Measurements from ENCODE around the gene NXPH1.

NXPH1 gene

DNA sequence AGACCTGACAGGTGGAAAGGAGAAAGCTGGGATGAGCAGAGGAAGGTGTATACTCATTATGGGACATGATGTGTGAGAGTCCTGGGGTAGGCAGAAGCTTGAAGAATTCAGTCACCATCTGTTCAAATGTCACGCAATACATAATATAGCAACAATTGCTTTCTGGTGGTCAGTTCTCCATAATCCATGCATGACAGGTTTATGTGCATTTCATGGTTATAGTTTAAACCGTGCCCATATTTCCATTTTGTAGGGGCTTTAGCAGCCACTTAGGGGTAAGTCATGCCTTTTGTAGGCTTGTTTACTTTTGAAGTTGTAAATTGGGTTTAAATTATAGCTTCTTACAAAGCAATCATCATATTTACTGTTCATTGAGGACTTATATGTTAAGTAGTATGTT lies 158.8 kb downstream of the NXPH1 start:
- TF ChIP-seq, protein P1, sequence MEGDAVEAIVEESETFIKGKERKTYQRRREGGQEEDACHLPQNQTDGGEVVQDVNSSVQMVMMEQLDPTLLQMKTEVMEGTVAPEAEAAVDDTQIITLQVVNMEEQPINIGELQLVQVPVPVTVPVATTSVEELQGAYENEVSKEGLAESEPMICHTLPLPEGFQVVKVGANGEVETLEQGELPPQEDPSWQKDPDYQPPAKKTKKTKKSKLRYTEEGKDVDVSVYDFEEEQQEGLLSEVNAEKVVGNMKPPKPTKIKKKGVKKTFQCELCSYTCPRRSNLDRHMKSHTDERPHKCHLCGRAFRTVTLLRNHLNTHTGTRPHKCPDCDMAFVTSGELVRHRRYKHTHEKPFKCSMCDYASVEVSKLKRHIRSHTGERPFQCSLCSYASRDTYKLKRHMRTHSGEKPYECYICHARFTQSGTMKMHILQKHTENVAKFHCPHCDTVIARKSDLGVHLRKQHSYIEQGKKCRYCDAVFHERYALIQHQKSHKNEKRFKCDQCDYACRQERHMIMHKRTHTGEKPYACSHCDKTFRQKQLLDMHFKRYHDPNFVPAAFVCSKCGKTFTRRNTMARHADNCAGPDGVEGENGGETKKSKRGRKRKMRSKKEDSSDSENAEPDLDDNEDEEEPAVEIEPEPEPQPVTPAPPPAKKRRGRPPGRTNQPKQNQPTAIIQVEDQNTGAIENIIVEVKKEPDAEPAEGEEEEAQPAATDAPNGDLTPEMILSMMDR (IDR thresholded peaks at IDR 0.05; ENCODE audit: unreplicated experiment in 3 of 3) = no peak
- no peaks in the 10 kb centered on the region for H3K27me3 Mint-ChIP-seq (ENCODE audit: low read depth)
- no peak overlapping the region for H3K4me3 Mint-ChIP-seq
- peaks cover 16% of the 10 kb centered on the region for H3K4me1 Mint-ChIP-seq
- H3K27ac Mint-ChIP-seq = no peak overlapping the region
- H3K36me3 Mint-ChIP-seq (ENCODE audit: low read depth) = no peaks in the 10 kb centered on the region
- H3K9me3 Mint-ChIP-seq = no peaks in the 10 kb centered on the region

DNA sequence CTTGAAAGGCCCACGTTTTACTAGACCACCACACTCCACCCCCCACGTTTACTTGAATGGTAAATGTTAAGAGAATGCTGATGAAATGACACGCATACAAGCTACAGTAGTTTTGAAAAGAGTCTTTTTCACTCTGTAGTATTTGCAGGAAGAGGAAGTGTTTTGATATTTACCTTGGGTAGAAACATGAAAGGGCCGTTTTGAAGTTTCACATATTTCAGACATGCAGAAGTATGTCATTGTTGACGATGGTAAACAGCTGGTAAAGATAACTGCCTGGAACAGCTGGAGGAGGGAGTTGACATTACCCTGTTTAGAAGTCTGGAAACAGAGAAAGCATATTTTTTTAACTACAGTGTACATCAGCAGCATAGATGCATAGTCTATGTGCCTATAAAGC lies 160.7 kb downstream of the NXPH1 start:
- TF ChIP-seq, protein P1 (IDR thresholded peaks at IDR 0.05; ENCODE audit: unreplicated experiment in 3 of 3) = no peak
- Mint-ChIP-seq H3K4me3 (no peak overlapping the region), H3K36me3 (ENCODE audit: low read depth) (no peaks in the 10 kb centered on the region), H3K4me1 (peaks cover 16% of the 10 kb centered on the region), H3K27me3 (ENCODE audit: low read depth) (no peaks in the 10 kb centered on the region), H3K9me3 (no peaks in the 10 kb centered on the region), H3K27ac (no peak overlapping the region)

DNA sequence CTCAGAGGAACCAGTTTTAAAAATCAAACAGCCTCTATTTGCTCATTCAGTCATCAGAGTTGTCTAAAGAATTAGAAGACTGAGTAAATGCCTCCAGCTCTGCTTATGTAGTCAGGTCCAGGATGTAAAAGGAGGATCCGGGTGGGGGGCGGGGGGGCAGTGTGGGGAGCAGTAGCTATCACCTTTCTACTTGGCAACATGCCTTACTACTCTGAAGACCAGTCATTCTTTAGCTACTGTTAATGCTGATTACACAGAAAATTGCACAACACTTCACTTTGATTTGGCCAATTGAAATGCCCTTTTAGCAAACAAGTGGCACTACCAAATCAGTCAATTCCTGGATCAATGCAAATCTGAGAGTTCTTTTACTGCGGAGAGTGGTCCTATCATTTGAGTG lies 164.2 kb downstream of the NXPH1 start:
- Mint-ChIP-seq H3K36me3 (ENCODE audit: low read depth) (no peaks in the 10 kb centered on the region), H3K27ac (no peak overlapping the region), H3K9me3 (no peaks in the 10 kb centered on the region), H3K27me3 (ENCODE audit: low read depth) (no peaks in the 10 kb centered on the region), H3K4me1 (peaks cover 12% of the 10 kb centered on the region), H3K4me3 (no peak overlapping the region)
- TF ChIP-seq, protein P1 (IDR thresholded peaks at IDR 0.05; ENCODE audit: unreplicated experiment in 3 of 3) = no peak

DNA sequence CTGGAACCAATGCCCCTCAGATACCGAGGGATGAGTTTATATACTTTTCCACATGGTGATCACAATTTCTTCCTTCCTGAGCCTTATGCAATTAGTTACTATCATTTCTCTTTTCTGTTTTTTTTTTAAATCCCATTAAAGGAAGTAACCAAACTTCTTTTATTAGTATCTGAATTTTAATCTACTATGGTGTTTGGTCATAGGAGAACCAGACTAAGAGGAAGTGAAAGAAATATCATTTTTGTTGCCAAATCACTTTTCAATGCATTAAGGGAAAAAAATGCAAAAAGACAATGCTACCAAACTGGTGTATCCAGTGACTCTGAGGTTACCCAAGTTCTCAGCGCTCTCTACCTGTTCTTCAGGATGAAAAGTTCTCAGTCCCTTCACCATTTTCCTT lies 167.7 kb downstream of the NXPH1 start:
- no peaks in the 10 kb centered on the region for H3K9me3 Mint-ChIP-seq
- no peak overlapping the region for H3K4me3 Mint-ChIP-seq
- no peak overlapping the region for H3K27ac Mint-ChIP-seq
- H3K27me3 Mint-ChIP-seq (ENCODE audit: low read depth) = no peaks in the 10 kb centered on the region
- H3K4me1 Mint-ChIP-seq = no peaks in the 10 kb centered on the region
- TF ChIP-seq, protein P1 (IDR thresholded peaks at IDR 0.05; ENCODE audit: unreplicated experiment in 3 of 3) = no peak
- H3K36me3 Mint-ChIP-seq (ENCODE audit: low read depth) = no peaks in the 10 kb centered on the region

DNA sequence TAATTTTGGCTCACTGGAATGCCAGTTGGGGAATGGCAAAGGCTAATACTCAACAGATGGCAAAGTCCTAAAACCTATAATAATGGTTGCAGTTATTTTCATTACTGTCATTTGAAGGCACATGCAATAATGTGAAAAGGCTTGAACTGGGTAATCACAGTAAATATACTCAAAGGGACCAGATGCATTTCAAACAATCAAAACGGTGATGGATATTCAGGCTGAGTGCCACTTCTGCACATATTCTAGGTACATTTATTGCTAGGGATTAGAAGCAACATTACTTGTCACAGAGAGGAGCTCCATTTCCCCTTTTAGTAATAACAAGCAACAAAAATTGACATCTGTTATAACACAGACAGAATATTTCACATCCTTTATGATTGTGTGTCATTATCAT lies 171.8 kb downstream of the NXPH1 start:
- TF ChIP-seq, protein P1 (IDR thresholded peaks at IDR 0.05; ENCODE audit: unreplicated experiment in 3 of 3) = no peak
- Mint-ChIP-seq H3K36me3 (ENCODE audit: low read depth) (no peaks in the 10 kb centered on the region), H3K4me3 (no peak overlapping the region), H3K4me1 (no peaks in the 10 kb centered on the region), H3K27ac (no peak overlapping the region), H3K27me3 (ENCODE audit: low read depth) (no peaks in the 10 kb centered on the region), H3K9me3 (no peaks in the 10 kb centered on the region)

DNA sequence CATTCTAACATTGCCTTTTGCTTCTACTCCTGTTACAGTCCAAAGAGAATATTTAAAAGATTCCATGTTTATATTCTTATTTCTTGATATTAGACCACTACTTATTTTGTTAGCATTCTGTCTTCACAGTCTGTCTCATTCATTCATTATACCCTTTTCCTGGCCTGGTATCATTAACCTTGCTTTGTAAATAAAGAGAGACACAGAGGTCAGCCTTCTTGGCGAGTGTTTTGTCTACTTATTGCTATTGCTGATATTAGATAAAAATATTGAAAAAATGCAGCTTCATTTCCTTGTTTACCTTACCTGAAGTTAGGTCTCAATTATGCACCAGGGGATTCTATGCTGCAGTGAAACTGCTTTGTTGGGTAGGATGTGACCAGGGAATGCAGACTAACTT lies 179.2 kb downstream of the NXPH1 start:
- Mint-ChIP-seq H3K27ac (no peak overlapping the region), H3K9me3 (no peaks in the 10 kb centered on the region), H3K36me3 (ENCODE audit: low read depth) (no peaks in the 10 kb centered on the region), H3K27me3 (ENCODE audit: low read depth) (peaks cover 7% of the 10 kb centered on the region), H3K4me1 (no peaks in the 10 kb centered on the region), H3K4me3 (no peak overlapping the region)
- TF ChIP-seq, protein P1 (IDR thresholded peaks at IDR 0.05; ENCODE audit: unreplicated experiment in 3 of 3) = no peak

Measured in nephron (organoid).